Stomach smooth muscle (tissue), 2 donors: ENCODE measurements around the gene ACTN1.

Experiments used
- H3K27ac ChIP-seq: one replicate; pipeline ENCODE4 v1.7.0; 2013; ENCODE audit warnings: mild to moderate bottlenecking, low read length, inconsistent platforms
- H3K27me3 ChIP-seq, 2 donors: one replicate each; pipeline ENCODE4 v1.7.0; 2013; ENCODE audit warnings: low read length in 2 of 2; ENCODE audit not compliant: insufficient read depth in 2 of 2, control insufficient read depth in 1 of 2
- H3K36me3 ChIP-seq, 2 donors: one replicate each; pipeline ENCODE4 v1.7.0; 2013; ENCODE audit warnings: low read length in 2 of 2; ENCODE audit not compliant: control insufficient read depth in 2 of 2, insufficient read depth in 2 of 2
- H3K4me1 ChIP-seq: one replicate; pipeline ENCODE4 v1.7.0; 2013; ENCODE audit warnings: low read length; ENCODE audit not compliant: control insufficient read depth, insufficient read depth
- H3K4me3 ChIP-seq, 2 donors: one replicate each; pipeline ENCODE4 v1.7.0; 2013; ENCODE audit warnings: low read length in 2 of 2
- H3K9ac ChIP-seq, 2 donors: one replicate each; pipeline ENCODE4 v1.7.0; 2013; ENCODE audit warnings: low read length in 2 of 2, mild to moderate bottlenecking in 1 of 2
- H3K9me3 ChIP-seq, 2 donors: one replicate each; pipeline ENCODE4 v1.7.0; 2013; ENCODE audit warnings: low read length in 2 of 2; ENCODE audit not compliant: control insufficient read depth in 2 of 2
- donor health status: healthy.
- donor health status: Pancreatic carcinoma.

ACTN1 gene

DNA sequence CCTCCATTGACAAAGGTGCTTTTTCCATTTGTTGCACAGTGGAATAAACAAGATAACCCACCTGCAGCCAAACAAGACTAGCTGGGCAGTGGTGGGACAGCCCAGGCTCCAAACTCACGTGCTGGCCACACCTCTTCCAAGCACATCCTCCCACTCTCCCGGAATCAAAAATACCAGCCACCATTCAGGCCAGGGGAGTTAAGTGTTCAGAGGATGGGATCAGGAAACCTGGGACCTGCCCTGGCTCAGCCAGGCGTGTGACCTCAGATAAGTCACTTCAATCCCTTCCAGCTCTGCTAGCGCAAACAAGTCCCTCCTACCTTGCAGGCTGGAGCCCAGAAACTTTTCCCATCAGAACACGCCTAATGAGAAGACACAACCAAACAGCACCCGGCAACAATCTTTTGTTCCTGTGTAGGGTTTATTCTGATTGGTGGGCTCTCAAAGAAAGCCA, 43.3 kb downstream of the ACTN1 start:
- peak overlapping the region in 1 of 2 donors; percentile 22 for H3K4me3 ChIP-seq
- H3K27me3 ChIP-seq, result no peaks in the 10 kb centered on the region
- H3K36me3 ChIP-seq, result peaks cover 4 to 5% of the 10 kb centered on the region in 2 donors
- peak overlapping the region; percentile 97 for H3K27ac ChIP-seq
- H3K4me1 ChIP-seq, result peaks cover 97% of the 10 kb centered on the region
- peak overlapping the region; percentile 62 for H3K9ac ChIP-seq
- H3K9me3 ChIP-seq, result no peaks in the 10 kb centered on the region

DNA sequence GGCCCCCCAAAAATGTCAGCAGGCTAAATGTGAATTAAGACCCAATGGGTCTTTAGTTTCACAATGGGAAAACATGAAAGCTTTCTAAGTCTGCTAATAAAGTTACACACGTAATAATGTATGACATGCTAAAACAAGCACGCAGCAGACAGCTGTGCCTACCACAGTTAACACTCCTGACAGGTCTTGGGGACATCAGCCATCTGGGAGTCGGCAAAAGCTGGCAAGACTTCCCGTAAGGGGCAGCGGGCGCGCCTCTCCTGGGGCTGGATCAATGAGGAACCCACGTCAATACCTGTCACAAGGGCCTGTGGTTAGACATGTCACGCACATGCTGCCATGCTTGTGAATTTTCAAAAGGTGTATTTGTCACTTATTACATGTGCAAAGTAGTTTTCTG, 45.0 kb downstream of the ACTN1 start:
- no peaks in the 10 kb centered on the region for H3K27me3 ChIP-seq
- H3K4me3 ChIP-seq, result peak overlapping the region in 1 of 2 donors; percentile 15
- H3K27ac ChIP-seq, result peak overlapping the region; percentile 95
- H3K9ac ChIP-seq, result peak overlapping the region in 1 of 2 donors; percentile 44
- H3K36me3 ChIP-seq, result peaks cover 4 to 5% of the 10 kb centered on the region in 2 donors
- no peaks in the 10 kb centered on the region for H3K9me3 ChIP-seq
- H3K4me1 ChIP-seq, result peaks cover 95% of the 10 kb centered on the region

GRCh38 chr14:68932686-68933085, 46.4 kb downstream of the ACTN1 start:
- H3K36me3 ChIP-seq, result peaks cover 4 to 5% of the 10 kb centered on the region in 2 donors
- peak overlapping the region in 1 of 2 donors; percentile 26 for H3K9ac ChIP-seq
- H3K9me3 ChIP-seq, result no peaks in the 10 kb centered on the region
- H3K4me1 ChIP-seq, result peaks cover 95% of the 10 kb centered on the region
- peak overlapping the region; percentile 95 for H3K27ac ChIP-seq
- no peaks in the 10 kb centered on the region for H3K27me3 ChIP-seq
- H3K4me3 ChIP-seq, result no peak overlapping the region

DNA sequence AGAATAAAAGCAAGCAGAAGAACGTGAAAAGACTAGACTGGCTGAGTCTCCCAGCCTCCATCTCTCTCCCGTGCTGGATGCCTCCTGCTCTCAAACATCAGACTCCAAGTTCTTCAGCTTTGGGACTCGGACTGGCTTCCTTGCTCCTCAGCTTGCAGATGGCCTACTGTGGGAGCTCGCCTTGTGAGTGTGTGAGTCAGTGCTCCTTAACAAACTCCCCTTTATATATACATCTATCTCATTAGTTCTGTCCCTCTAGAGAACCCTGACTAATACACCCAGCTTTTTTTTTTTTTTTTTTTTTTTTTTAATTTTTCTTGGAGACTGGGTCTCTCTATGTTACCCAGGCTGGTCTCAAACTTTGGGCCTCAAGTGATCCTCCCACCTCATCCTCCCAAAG, 46.9 kb downstream of the ACTN1 start:
- H3K36me3 ChIP-seq, result peaks cover 4 to 5% of the 10 kb centered on the region in 2 donors
- no peaks in the 10 kb centered on the region for H3K27me3 ChIP-seq
- H3K27ac ChIP-seq, result peak overlapping the region; percentile 95
- peak overlapping the region in 1 of 2 donors; percentile 26 for H3K9ac ChIP-seq
- H3K4me3 ChIP-seq, result no peak overlapping the region
- peaks cover 94% of the 10 kb centered on the region for H3K4me1 ChIP-seq
- no peaks in the 10 kb centered on the region for H3K9me3 ChIP-seq

- Histone ChIP-seq H3K27ac (peak overlapping the region; percentile 95), H3K9me3 (peaks cover 0 to under 1% of the 10 kb centered on the region in 2 donors), H3K4me3 (peak overlapping the region in 1 of 2 donors; percentile 29), H3K36me3 (peaks cover 3 to 8% of the 10 kb centered on the region in 2 donors), H3K9ac (peak overlapping the region; percentile 13 to 26), H3K27me3 (no peaks in the 10 kb centered on the region), H3K4me1 (peaks cover 87% of the 10 kb centered on the region)
Observed at GRCh38 chr14:68931474-68932051, 47.5 kb downstream of the ACTN1 start.

DNA sequence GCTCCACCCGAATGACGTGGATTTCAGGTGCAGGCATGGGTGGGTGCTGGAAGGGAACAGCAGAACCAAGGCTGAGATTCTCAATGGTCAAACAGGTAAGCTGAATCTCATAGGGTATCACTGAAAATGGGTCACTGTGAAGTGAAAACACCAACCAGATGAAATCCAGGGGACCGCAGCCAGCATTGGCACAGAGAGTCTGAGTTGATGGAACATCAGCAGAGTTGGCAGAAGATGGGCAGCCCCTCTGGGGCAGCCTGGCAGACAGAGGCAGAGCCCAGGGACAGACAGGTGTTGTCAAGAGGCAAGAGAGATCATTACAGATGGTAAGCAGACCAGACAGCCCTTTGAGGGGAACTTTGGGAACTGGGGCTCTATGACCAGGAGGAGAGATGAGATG, 48.0 kb downstream of the ACTN1 start:
- Histone ChIP-seq H3K27me3 (no peaks in the 10 kb centered on the region), H3K27ac (peak overlapping the region; percentile 95), H3K9me3 (peaks cover 0 to 5% of the 10 kb centered on the region in 2 donors), H3K4me1 (peaks cover 82% of the 10 kb centered on the region), H3K36me3 (peaks cover 6 to 11% of the 10 kb centered on the region in 2 donors), H3K9ac (peak overlapping the region; percentile 14 to 29), H3K4me3 (peak overlapping the region; percentile 7 to 29)

- H3K4me1 ChIP-seq, result peaks cover 81% of the 10 kb centered on the region
- peak overlapping the region; percentile 95 for H3K27ac ChIP-seq
- peak overlapping the region; percentile 33 to 52 for H3K4me3 ChIP-seq
- peaks cover 15 to 19% of the 10 kb centered on the region in 2 donors for H3K36me3 ChIP-seq
- H3K27me3 ChIP-seq, result no peaks in the 10 kb centered on the region
- peak overlapping the region; percentile 46 to 55 for H3K9ac ChIP-seq
- peaks cover 0 to 5% of the 10 kb centered on the region in 2 donors for H3K9me3 ChIP-seq
Observed at GRCh38 chr14:68929623-68930307, 49.3 kb downstream of the ACTN1 start.

DNA sequence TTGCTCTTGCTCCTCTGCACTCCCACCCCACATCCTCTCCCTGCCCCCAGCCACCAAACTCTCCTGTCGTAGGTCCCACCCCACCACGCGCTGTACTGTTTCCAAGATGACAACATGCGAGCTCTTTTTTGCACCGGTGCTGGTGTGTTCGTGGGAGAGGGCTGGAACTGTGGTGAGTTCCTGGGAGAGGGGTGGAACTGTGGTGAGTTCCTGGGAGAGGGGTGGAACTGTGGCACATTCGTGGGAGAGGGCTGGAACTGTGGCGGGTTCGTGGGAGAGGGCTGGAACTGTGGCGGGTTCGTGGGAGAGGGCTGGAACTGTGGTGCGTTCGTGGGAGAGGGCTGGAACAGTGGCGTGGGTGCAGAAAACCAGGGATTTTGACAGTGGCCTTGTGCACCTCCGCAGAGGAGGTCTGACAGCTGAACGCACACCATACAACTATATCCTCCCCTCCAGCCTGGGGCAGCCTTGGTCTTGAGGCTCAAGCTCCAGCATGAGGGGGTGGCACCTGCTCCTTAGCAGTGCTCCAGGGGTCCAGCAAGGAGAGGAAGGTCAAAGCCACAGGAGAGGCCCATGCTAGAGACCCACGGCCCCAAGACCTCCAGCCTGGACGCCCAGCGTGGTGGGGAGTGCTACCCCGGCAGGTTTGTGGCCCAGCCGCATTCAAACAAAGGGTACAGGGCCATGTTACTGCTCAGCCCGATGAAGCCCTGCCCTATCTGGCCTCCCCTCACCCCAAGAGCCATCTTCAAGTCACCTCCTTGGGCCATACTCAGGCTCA, 50.1 kb downstream of the ACTN1 start:
- H3K4me3 ChIP-seq, result peak overlapping the region; percentile 33 to 52
- no peaks in the 10 kb centered on the region for H3K27me3 ChIP-seq
- H3K9ac ChIP-seq, result peak overlapping the region; percentile 62 to 63
- H3K9me3 ChIP-seq, result peaks cover 0 to 5% of the 10 kb centered on the region in 2 donors
- H3K27ac ChIP-seq, result peak overlapping the region; percentile 95
- H3K36me3 ChIP-seq, result peaks cover 15 to 25% of the 10 kb centered on the region in 2 donors
- peaks cover 82% of the 10 kb centered on the region for H3K4me1 ChIP-seq

- H3K27me3 ChIP-seq, result no peaks in the 10 kb centered on the region
- peak overlapping the region; percentile 62 to 63 for H3K9ac ChIP-seq
- peak overlapping the region; percentile 95 for H3K27ac ChIP-seq
- peaks cover 18 to 26% of the 10 kb centered on the region in 2 donors for H3K36me3 ChIP-seq
- peak overlapping the region in 1 of 2 donors; percentile 54 for H3K4me3 ChIP-seq
- H3K9me3 ChIP-seq, result peaks cover 0 to 5% of the 10 kb centered on the region in 2 donors
- H3K4me1 ChIP-seq, result peaks cover 80% of the 10 kb centered on the region
Observed at GRCh38 chr14:68927956-68928675, 51.0 kb downstream of the ACTN1 start.

GRCh38 chr14:68927089-68927488, 52.0 kb downstream of the ACTN1 start:
- peaks cover 18 to 29% of the 10 kb centered on the region in 2 donors for H3K36me3 ChIP-seq
- H3K27ac ChIP-seq, result peak overlapping the region; percentile 95
- H3K27me3 ChIP-seq, result no peaks in the 10 kb centered on the region
- H3K4me1 ChIP-seq, result peaks cover 80% of the 10 kb centered on the region
- H3K9ac ChIP-seq, result no peak overlapping the region
- H3K4me3 ChIP-seq, result no peak overlapping the region
- H3K9me3 ChIP-seq, result peaks cover 0 to 5% of the 10 kb centered on the region in 2 donors
